ENCODE results near the gene ZCCHC17.
"Not testable (repeated sequence)": the region's sequence is repeated elsewhere in the genome, so short reads cannot be mapped to it uniquely, and the experiment has no call there.

ZCCHC17 gene

DNA sequence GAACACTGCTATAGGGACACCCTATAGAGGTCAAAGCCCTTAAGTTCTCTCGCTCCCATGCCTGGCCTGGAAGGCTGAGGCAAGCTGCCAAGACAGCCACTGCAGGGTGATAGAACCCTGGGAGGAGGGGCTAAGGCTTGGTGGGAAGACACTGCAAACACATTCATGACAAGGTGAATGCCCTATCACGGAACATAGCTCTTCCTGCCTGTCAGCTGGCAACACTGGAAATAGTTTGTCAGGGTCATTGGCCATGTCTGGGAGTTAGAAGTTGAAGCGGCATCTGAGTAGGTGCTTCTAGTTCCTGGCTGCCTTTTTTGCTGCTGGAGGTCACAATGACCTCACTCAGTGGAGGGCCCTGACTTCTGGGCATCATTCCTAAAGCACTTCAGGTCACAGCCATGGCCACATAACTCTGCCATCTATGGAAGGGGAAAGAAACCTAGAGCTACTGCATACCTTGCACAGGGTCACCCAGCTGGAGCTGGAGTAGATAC is 71.8 kb downstream of the ZCCHC17 start:
- in situ Hi-C loops (cut with MboI; ENCODE audit: low sequenced_read_pairs) = no loop called here

- in situ Hi-C loops (cut with MboI; ENCODE audit: low sequenced_read_pairs) = no loop called here
These were observed 73.2 kb downstream of the ZCCHC17 start for GRCh38 chr1:31370021-31370420.

DNA sequence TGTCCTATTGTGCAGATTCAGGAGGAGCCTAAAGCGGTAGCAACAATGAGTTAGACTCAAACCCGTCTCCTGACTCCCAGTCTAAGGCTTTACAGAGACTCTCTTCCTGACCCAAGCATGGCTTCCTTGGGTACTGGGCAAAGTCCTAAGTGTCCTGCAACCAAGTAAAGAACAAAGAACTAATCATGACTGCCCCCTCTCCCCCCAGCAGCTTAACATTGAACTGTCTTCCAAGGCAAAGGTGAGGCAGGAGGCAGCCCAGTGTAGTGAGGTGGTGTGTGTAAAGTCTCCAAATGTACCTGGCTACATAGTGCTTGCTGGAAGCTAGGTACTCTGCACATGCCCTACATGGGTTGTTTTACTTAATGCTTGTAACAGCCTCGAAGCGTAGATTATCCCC is 73.7 kb downstream of the ZCCHC17 start:
- in situ Hi-C loops (cut with MboI; ENCODE audit: low sequenced_read_pairs) = no loop called here

GRCh38 chr1:31371121-31371959 is 74.5 kb downstream of the ZCCHC17 start:
- in situ Hi-C loops (cut with MboI; ENCODE audit: low sequenced_read_pairs) = no loop called here

DNA sequence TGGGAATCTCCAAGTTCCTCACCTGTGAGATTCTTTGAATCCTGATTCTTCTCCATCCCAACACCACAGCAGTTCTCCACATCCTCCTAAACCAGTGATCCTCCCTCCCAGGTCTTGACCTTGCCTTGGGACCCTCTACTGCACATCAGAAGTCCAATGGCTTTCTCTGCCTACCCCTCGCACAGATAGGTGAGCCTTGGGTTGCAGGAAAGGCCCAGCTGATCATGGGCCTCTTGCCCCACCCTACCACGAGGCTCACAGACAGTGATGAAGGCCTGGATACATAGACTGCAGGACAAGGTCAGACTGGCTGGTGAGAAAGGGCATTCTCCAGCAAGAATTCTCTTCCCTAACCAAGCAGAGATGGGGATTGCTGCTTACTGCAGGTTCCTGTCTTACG is 75.2 kb downstream of the ZCCHC17 start:
- in situ Hi-C loops (cut with MboI; ENCODE audit: low sequenced_read_pairs) = no loop called here

DNA sequence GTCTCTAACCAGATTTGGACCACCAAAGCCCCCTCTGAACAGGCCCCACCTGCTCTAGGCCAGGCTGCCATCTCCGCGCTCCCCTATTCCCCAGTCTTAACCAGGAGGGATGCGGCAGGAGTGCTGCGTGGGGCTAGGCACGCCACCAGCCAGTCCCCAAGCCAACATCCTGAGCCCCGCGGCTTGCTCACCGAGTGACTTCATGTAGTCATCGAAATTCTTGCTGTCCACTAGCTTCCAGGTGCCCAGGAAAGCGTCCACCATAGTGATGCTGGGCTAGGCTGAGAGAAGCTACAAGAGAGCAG is 75.9 kb downstream of the ZCCHC17 start:
- in situ Hi-C loops (cut with MboI; ENCODE audit: low sequenced_read_pairs) = no loop called here

DNA sequence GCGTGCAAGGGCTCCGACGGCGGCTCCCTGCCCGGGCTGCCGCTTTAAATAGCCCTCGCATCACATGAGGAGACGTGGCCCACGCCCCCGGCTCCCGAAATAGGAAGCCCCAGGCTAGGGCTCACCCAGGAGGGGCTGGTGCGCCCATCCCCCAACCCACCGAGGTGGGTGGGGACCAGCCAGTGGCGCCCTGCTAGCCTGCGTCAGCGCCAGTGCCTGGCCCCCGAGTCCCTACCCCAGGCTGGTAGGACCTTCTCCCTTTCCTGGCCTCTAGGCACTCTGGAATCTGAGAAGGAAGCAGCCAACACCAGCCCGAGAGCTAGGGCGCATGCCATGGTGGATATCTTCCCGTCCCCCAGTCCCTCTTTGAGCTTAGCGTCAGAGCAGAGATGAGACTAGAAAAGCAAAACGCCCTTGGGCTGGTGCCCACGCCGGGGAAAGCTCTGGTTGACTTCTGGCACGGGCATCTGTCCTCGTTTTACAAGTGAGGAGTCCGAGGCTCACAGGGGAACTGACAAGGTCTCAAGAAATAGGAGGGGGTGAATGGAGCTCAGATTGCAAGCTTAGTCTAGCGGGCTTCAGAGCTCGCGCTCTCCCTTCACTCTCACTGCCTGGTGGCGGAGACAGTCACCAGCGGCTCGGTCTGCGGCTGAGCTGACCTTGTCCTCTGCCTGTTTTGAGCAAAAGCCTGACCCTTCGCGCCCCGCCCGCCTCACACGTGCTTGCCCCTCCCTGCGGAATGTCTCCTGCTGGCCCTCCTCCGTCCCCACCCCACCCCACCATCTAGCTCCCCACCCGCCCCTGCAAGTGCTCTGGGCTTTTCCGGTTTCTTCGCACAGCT is 76.4 kb downstream of the ZCCHC17 start, which contains the start of gene FABP3:
Gene FABP3, minus strand, starts transcription at position 21 of the 841 bp plus-strand sequence. CDS start 62 bp downstream, outside the sequence.
- in situ Hi-C loops (cut with MboI; ENCODE audit: low sequenced_read_pairs) = no loop called here

- in situ Hi-C loops (cut with MboI; ENCODE audit: low sequenced_read_pairs) = no loop called here
These were observed 77.2 kb downstream of the ZCCHC17 start for GRCh38 chr1:31373897-31374486.

GRCh38 chr1:31374511-31375196 is 77.8 kb downstream of the ZCCHC17 start:
- in situ Hi-C loops (cut with MboI; ENCODE audit: low sequenced_read_pairs) = no loop called here

DNA sequence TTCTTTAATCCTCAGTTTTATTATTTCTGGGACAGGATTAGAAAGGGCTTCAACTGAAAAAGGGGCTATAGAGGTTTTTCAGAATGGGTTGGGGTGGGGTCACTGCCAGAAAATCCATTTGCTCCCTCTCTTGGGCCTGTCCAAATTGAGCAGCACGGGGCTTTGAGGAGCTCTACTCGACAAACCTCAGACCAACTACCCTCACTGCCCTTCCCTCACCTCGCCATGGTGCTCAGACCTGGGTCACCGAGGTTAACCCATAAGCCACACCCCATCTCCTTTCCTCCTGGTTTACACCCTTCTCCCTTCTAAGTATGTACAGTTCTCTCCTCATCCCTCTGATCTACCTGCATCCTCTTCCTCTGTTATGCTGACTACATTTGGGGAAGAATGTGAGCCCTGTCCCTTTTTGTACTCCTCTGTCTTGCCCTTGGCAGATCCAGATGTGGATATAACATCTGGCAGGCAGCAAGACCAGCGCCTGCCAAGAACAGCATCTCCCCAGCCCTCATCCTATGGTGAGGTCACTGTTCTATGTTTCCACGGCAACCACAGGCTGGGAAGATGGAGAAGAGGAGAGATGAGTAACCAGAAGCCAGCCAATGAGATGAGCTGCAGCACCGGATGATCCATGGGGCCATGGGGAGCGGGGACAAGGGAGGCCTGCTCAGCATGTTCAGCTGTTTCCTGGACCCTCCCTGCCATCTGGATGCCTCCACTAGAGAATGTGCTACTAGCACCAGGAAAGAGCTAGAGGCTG is 79.7 kb downstream of the ZCCHC17 start:
- in situ Hi-C loops (cut with MboI; ENCODE audit: low sequenced_read_pairs) = no loop called here

GRCh38 chr1:31377364-31377863 is 80.6 kb downstream of the ZCCHC17 start:
- in situ Hi-C loops (cut with MboI; ENCODE audit: low sequenced_read_pairs) = no loop called here

GRCh38 chr1:31378001-31378400 is 81.2 kb downstream of the ZCCHC17 start:
- in situ Hi-C loops (cut with MboI; ENCODE audit: low sequenced_read_pairs) = no loop called here

DNA sequence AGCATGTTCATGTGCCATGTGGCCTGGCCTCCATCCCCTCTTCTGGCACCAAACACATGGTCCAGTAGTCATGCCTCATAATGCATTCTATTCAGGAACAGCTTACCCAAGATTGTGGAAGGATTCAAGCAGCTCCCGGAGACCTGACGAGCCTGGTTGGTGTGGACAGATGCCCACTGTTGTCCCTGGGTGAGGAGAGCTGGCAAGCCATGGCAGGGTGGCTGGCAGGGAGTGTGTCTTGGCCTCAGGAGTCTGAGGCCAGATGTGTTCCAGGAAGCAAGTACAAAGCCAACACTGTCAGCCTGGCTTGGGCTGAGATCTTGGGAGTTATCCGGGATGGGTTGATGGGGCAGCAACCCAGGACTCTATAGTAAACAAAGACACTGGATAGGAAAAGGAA is 83.3 kb downstream of the ZCCHC17 start:
- in situ Hi-C loops (cut with MboI; ENCODE audit: low sequenced_read_pairs) = no loop called here

- in situ Hi-C loops (cut with MboI; ENCODE audit: low sequenced_read_pairs) = no loop called here
These were observed 84.8 kb downstream of the ZCCHC17 start for GRCh38 chr1:31381394-31382294.

DNA sequence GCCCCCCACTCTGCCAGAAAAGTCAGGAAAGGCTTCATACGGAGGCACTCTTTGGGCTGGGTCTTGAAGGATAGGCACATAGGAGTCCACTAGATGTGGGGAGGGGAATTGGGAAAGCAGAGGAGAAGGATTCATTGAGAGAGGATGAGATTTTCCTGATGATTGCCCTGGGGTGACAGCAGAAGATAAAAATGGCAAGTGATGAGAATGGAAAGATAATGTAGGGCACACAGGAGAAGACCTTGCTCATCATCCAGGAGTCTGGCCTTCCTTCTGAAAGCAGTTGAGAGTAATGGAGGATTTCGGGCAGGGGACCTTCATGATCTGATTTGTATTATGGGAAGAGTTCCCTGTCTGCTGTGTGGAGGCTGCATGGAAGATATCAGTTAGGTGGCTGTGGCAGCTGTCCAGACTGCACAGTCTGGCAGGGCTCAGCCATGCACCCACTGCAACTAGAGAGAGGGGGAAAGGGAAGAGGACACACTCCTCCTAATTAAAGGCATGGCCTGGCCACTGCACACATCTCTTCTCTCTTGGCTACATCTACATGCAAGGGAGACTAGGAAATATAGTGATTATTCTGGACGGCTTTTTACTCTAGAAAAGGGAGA is 85.7 kb downstream of the ZCCHC17 start:
- in situ Hi-C loops (cut with MboI; ENCODE audit: low sequenced_read_pairs) = no loop called here

DNA sequence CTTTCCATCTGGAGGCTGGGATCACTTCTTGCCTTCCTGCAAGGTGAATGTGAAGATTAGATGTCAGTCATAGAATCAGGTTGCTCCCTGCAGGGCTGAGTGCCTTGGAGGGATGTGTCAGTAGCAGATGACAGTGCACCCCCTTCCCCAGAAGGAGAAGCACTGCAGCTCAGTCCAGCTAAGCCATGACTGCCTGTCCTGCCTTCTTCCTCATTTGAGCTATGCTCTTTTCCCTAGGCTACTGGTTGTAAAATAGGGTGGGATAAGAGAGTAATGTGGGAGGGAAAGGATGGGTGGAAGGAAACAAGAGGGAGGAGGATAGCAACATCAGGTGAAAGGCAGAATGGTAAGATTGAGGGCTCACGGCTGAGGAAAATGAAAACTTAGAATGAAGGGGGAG is 87.1 kb downstream of the ZCCHC17 start:
- in situ Hi-C loops (cut with MboI; ENCODE audit: low sequenced_read_pairs) = no loop called here

- in situ Hi-C loops (cut with MboI; ENCODE audit: low sequenced_read_pairs) = not testable (repeated sequence)
These were observed 89.9 kb downstream of the ZCCHC17 start for GRCh38 chr1:31386576-31387243.

DNA sequence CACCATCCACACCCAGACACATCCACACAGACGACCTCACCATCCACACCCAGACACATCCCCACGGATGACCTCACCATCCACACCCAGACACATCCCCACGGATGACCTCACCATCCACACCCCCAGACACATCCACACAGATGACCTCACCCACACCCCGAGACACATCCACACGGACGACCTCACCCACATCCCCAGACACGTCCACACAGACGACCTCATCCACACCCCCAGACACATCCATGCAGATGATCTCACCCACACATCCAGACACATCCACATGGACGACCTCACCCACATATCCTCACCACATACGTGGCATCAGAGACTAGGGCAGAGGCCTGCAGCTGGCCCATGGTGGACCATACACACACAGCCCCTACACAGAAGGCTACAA is 90.8 kb downstream of the ZCCHC17 start:
- in situ Hi-C loops (cut with MboI; ENCODE audit: low sequenced_read_pairs) = no loop called here
